Progenitor cell of endocrine pancreas (in vitro differentiated cells): ENCODE measurements around the gene ITCH. TPM values are rescaled to one million over a fixed set of nuclear protein-coding genes. Genes with fewer than 3 reads are reported as not detected.
A peak's percentile ranks its signal among the peaks of the same experiment; 100 is the strongest.
"Not testable (repeated sequence)": the region's sequence is repeated elsewhere in the genome, so short reads cannot be mapped to it uniquely, and the experiment has no call there.

Source experiments
- DNase-seq: peaks from one replicate; pipeline ENCODE4 v3.0.0; 2021; ENCODE audit warnings: low spot score; ENCODE audit not compliant: unreplicated experiment
- H3K27ac Mint-ChIP-seq: 2 replicates; pipeline ENCODE4 v1.8.0; 2021; ENCODE audit warnings: mild to moderate bottlenecking, moderate library complexity, mixed read lengths
- H3K27me3 Mint-ChIP-seq: 2 replicates; pipeline ENCODE4 v1.8.0; 2021; ENCODE audit warnings: mixed read lengths
- H3K36me3 Mint-ChIP-seq: 2 replicates; pipeline ENCODE4 v1.8.0; 2022; ENCODE audit warnings: mixed read lengths; ENCODE audit not compliant: insufficient read depth
- H3K4me1 Mint-ChIP-seq: 2 replicates; pipeline ENCODE4 v1.8.0; 2021; ENCODE audit warnings: low read depth, mixed read lengths
- H3K4me3 Mint-ChIP-seq: 2 replicates; pipeline ENCODE4 v1.8.0; 2021; ENCODE audit warnings: low read depth, mild to moderate bottlenecking, moderate library complexity, mixed read lengths
- H3K9me3 Mint-ChIP-seq: 2 replicates; pipeline ENCODE4 v1.8.0; 2021; ENCODE audit warnings: low read depth, mixed read lengths
- CTCF ChIP-seq: fragments of 200-600 bp; sonication (generic); IDR thresholded peaks from one replicate; pipeline ENCODE4 v1.5.0; 2021; ENCODE audit warnings: antibody characterized with exemption, mild to moderate bottlenecking; ENCODE audit not compliant: unreplicated experiment
- total RNA-seq: library from RNA; stranded (reverse); gene quantifications from 2 replicates; pipeline ENCODE4 v1.2.1, GENCODE V29; 2021

Gene ITCH
- total RNA-seq, 1 donor from 2014 or later: 83.9 TPM

- Mint-ChIP-seq H3K4me3 (no peak overlapping the region), H3K4me1 (peaks cover 7% of the 10 kb centered on the region), H3K9me3 (peaks cover 8% of the 10 kb centered on the region), H3K27me3 (no peaks in the 10 kb centered on the region), H3K27ac (no peak overlapping the region), H3K36me3 (peaks cover 69% of the 10 kb centered on the region)
- no peak for DNase-seq
- peak; percentile 47 for TF ChIP-seq CTCF
Measured at GRCh38 chr20:34475979-34476736, 113.1 kb downstream of the ITCH start.

- H3K36me3 Mint-ChIP-seq: peaks cover 81% of the 10 kb centered on the region
- no peak overlapping the region for H3K4me3 Mint-ChIP-seq
Measured at GRCh38 chr20:34479627-34480026, 116.6 kb downstream of the ITCH start.

GRCh38 chr20:34482154-34482553 lies 119.1 kb downstream of the ITCH start:
- Mint-ChIP-seq H3K36me3 (peaks cover 70% of the 10 kb centered on the region), H3K9me3 (peaks cover 21% of the 10 kb centered on the region)
- H3K4me1 Mint-ChIP-seq, H3K4me3 Mint-ChIP-seq, H3K27me3 Mint-ChIP-seq, H3K27ac Mint-ChIP-seq, DNase-seq: not testable (repeated sequence)

More at GRCh38 chr20:34479627-34480026, 116.6 kb downstream of the ITCH start:
- peaks cover 23% of the 10 kb centered on the region for H3K9me3 Mint-ChIP-seq
- no peak overlapping the region for H3K27ac Mint-ChIP-seq
- no peak for TF ChIP-seq CTCF
- no peak for DNase-seq
- H3K27me3 Mint-ChIP-seq: no peaks in the 10 kb centered on the region
- H3K4me1 Mint-ChIP-seq: peaks cover 1% of the 10 kb centered on the region

- H3K9me3 Mint-ChIP-seq: peaks cover 21% of the 10 kb centered on the region
- DNase-seq, H3K4me3 Mint-ChIP-seq, H3K27me3 Mint-ChIP-seq, H3K4me1 Mint-ChIP-seq: not testable (repeated sequence)
- peaks cover 75% of the 10 kb centered on the region for H3K36me3 Mint-ChIP-seq
- peak overlapping the region; percentile 19 for H3K27ac Mint-ChIP-seq
Measured at GRCh38 chr20:34483585-34484220, 120.6 kb downstream of the ITCH start.

- no peak overlapping the region for H3K27ac Mint-ChIP-seq
- H3K4me3 Mint-ChIP-seq: no peak overlapping the region
- no peaks in the 10 kb centered on the region for H3K27me3 Mint-ChIP-seq
- H3K4me1 Mint-ChIP-seq: no peaks in the 10 kb centered on the region
- peaks cover 68% of the 10 kb centered on the region for H3K36me3 Mint-ChIP-seq
- DNase-seq: no peak
- peaks cover 18% of the 10 kb centered on the region for H3K9me3 Mint-ChIP-seq
- no peak for TF ChIP-seq CTCF
Measured at GRCh38 chr20:34485068-34485634, 122.1 kb downstream of the ITCH start.

GRCh38 chr20:34491226-34491931 lies 128.3 kb downstream of the ITCH start:
- no peak for DNase-seq
- Mint-ChIP-seq H3K4me1 (no peaks in the 10 kb centered on the region), H3K27ac (no peak overlapping the region), H3K27me3 (no peaks in the 10 kb centered on the region), H3K9me3 (peaks cover 4% of the 10 kb centered on the region), H3K4me3 (no peak overlapping the region), H3K36me3 (peaks cover 47% of the 10 kb centered on the region)
- no peak for TF ChIP-seq CTCF
